Endothelial cell of umbilical vein (primary cell): ENCODE results near the gene BIN1. TPM values are rescaled to one million over a fixed set of nuclear protein-coding genes. Genes with fewer than 3 reads are reported as not detected.

Experiments
- BruUV-seq: library from RNA; stranded (reverse); fragments of 400-500 nt; replicated peaks from 2 replicates; lab custom pipeline; 2021; lab: Mats Ljungman, UMichigan
- CTCF ChIA-PET: fragments of 300-600, 350-600 bp; sonication (Branson Sonifier 250); formaldehyde crosslinking; loops from one replicate; lab custom pipeline; 2021; ENCODE audit warnings: antibody characterized with exemption, inconsistent platforms; lab: Charles Lee
- POLR2A ChIA-PET: fragments of 300-600, 350-600 bp; sonication (Branson Sonifier 250); formaldehyde crosslinking; loops from one replicate; lab custom pipeline; 2021; ENCODE audit warnings: antibody characterized with exemption, inconsistent platforms; lab: Charles Lee
- DNase-seq: peaks from one replicate; pipeline ENCODE4 v3.0.0-alpha.2; 2011; ENCODE audit warnings: low read depth, low spot score
- FAIRE-seq: peaks from 2 replicates; lab custom pipeline; 2011; peaks lifted over from hg19 to GRCh38; lab: Jason Lieb, UNC
- H2AFZ ChIP-seq: 2 replicates; pipeline ENCODE4 v1.6.0; 2012; ENCODE audit warnings: low read depth, low read length, control low read depth, inconsistent platforms
- H3K27ac ChIP-seq: 2 replicates; pipeline ENCODE4 v1.5.1; 2011; ENCODE audit warnings: low read depth, mild to moderate bottlenecking, control low read depth, low read length, moderate library complexity; ENCODE audit not compliant: insufficient read depth
- H3K27me3 ChIP-seq, 2 experiments: 2 replicates each; pipeline versions ENCODE4 v1.6.0 to v1.6.1; 2011; ENCODE audit warnings: low read length in 2 of 2, mixed read lengths in 1 of 2; ENCODE audit not compliant: control insufficient read depth in 2 of 2, insufficient read depth in 2 of 2
- H3K36me3 ChIP-seq, 2 experiments: 2 replicates in 1 of 2; 3 replicates in 1 of 2; pipeline ENCODE4 v1.5.1; 2011; ENCODE audit warnings: low read length in 2 of 2, mild to moderate bottlenecking in 1 of 2, moderate library complexity in 1 of 2; ENCODE audit not compliant: control insufficient read depth in 2 of 2, insufficient read depth in 2 of 2; ENCODE audit errors: extremely low read depth in 1 of 2
- H3K4me1 ChIP-seq: 3 replicates; pipeline ENCODE4 v1.5.1; 2011; ENCODE audit warnings: mild to moderate bottlenecking, low read length; ENCODE audit not compliant: control insufficient read depth, insufficient read depth; ENCODE audit errors: extremely low read depth
- H3K4me2 ChIP-seq: 2 replicates; pipeline ENCODE4 v1.6.1; 2011; ENCODE audit warnings: low read length, control low read depth, mixed read lengths; ENCODE audit not compliant: insufficient read depth
- H3K4me3 ChIP-seq, 3 experiments: fragments of 200-600 bp in 1 of 3; sonication (generic), shearing (Covaris generic) in 1 of 3; replicated peaks in 1 of 3; 2 replicates each; pipeline ENCODE4 v1.5.1; 2011 to 2016; ENCODE audit warnings: control low read depth in 3 of 3, low read length in 3 of 3, mild to moderate bottlenecking in 2 of 3, inconsistent platforms in 1 of 3, low read depth in 1 of 3, moderate library complexity in 1 of 3; ENCODE audit not compliant: insufficient read depth in 1 of 3
- H3K79me2 ChIP-seq: 2 replicates; pipeline ENCODE4 v1.6.0; 2012; ENCODE audit warnings: low read length, inconsistent platforms; ENCODE audit not compliant: control insufficient read depth, insufficient read depth
- H3K9ac ChIP-seq: replicated peaks from 2 replicates; pipeline ENCODE3; 2011; ENCODE audit warnings: low read length, control low read depth; ENCODE audit not compliant: insufficient read depth; ENCODE audit errors: extremely low read depth
- H3K9me1 ChIP-seq: replicated peaks from 3 replicates; pipeline ENCODE4 v1.6.0; 2011; ENCODE audit warnings: mild to moderate bottlenecking, low read length; ENCODE audit not compliant: control insufficient read depth, insufficient read depth; ENCODE audit errors: extremely low read depth
- H3K9me3 ChIP-seq: replicated peaks from 2 replicates; pipeline ENCODE4 v1.5.1; 2012; ENCODE audit warnings: low read length, inconsistent platforms; ENCODE audit not compliant: control insufficient read depth, insufficient read depth
- H4K20me1 ChIP-seq: replicated peaks from 2 replicates; pipeline ENCODE3; 2011; ENCODE audit warnings: mild to moderate bottlenecking, low read length; ENCODE audit not compliant: control insufficient read depth, insufficient read depth; ENCODE audit errors: extremely low read depth
- CTCF ChIP-seq, 2 donors: IDR thresholded peaks; 1 replicate in 1 of 2; 2 replicates in 1 of 2; pipeline ENCODE4 v1.5.1; 2011; ENCODE audit warnings: low read length in 2 of 2, mild to moderate bottlenecking in 2 of 2, moderate library complexity in 2 of 2, control low read depth in 1 of 2, inconsistent platforms in 1 of 2, low read depth in 1 of 2; ENCODE audit not compliant: insufficient read depth in 1 of 2; ENCODE audit errors: extremely low read depth in 1 of 2
- EZH2 ChIP-seq: IDR thresholded peaks from 2 replicates; pipeline ENCODE4 v1.6.1; 2012; ENCODE audit warnings: borderline replicate concordance, low read depth, mild to moderate bottlenecking, moderate library complexity, low read length, inconsistent platforms; ENCODE audit not compliant: severe bottlenecking
- FOS ChIP-seq: IDR thresholded peaks from 2 replicates; pipeline ENCODE4 v1.6.1; 2011; ENCODE audit warnings: mild to moderate bottlenecking, low read length, moderate library complexity, borderline replicate concordance; ENCODE audit not compliant: insufficient read depth
- GATA2 ChIP-seq: IDR thresholded peaks from 2 replicates; pipeline ENCODE4 v1.7.0; 2011; ENCODE audit warnings: low read depth, mild to moderate bottlenecking, moderate library complexity, mixed read lengths, low read length; ENCODE audit not compliant: insufficient read length, insufficient read depth
- JUN ChIP-seq: IDR thresholded peaks from 2 replicates; pipeline ENCODE4 v1.6.1; 2011; ENCODE audit warnings: borderline replicate concordance, low read depth; ENCODE audit not compliant: insufficient read length, insufficient read depth
- MAX ChIP-seq: IDR thresholded peaks from 2 replicates; pipeline ENCODE4 v1.6.1; 2011; ENCODE audit not compliant: insufficient read depth, insufficient read length
- MYC ChIP-seq: IDR thresholded peaks from one replicate; pipeline ENCODE4 v1.6.1; 2011; ENCODE audit warnings: mild to moderate bottlenecking, low read depth, low read length
- POLR2A ChIP-seq: IDR thresholded peaks from 2 replicates; pipeline ENCODE4 v1.6.1; 2012; ENCODE audit warnings: low read depth, mild to moderate bottlenecking, control low read depth, low read length
- POLR2AphosphoS5 ChIP-seq: IDR thresholded peaks from 2 replicates; pipeline ENCODE4 v1.6.1; 2012; ENCODE audit warnings: low read depth, mild to moderate bottlenecking, control low read depth, low read length, moderate library complexity; ENCODE audit not compliant: insufficient read depth
- dilution Hi-C: fragments of 300-500 bp; cut with MboI; formaldehyde crosslinking; loops from one replicate; pipeline ENCODE4 v1.15.0; 2019; ENCODE audit warnings: low sequenced_read_pairs; ENCODE audit not compliant: extremely low pct_ligation_motif_present
- intact Hi-C: fragments of 100-400 bp; cut with micrococcal nuclease; formaldehyde crosslinking; loops from one replicate; pipeline ENCODE4 v1.10.0; 2022
- polyA plus RNA-seq, 4 experiments: library from polyadenylated mRNA; depleted of rRNA in 3 of 4; stranded (reverse) in 3 of 4; unstranded in 1 of 4; fragments of >200 nt; gene quantifications; 2 replicates each; pipeline versions ENCODE4 v1.2.1 to v1.2.3, GENCODE V29; 2011 to 2012; ENCODE audit warnings: missing spikeins in 1 of 4
- total RNA-seq: library from RNA; stranded (reverse); gene quantifications from 2 replicates; pipeline ENCODE4 v1.2.3, GENCODE V29; 2021

Gene BIN1
- total and polyA plus RNA-seq, 2 donors (not counting 3 experiments of a cell fraction or from before 2014, with no cell fraction given): 26.3 to 36.9 TPM

GRCh38 chr2:127052057-127052770, 54.7 kb downstream of the BIN1 start:
- no peak overlapping the region for H3K4me3 ChIP-seq
- no peaks in the 10 kb centered on the region for H3K79me2 ChIP-seq
- no peak overlapping the region for H3K4me2 ChIP-seq
- no peak for DNase-seq
- no peak overlapping the region for H3K27ac ChIP-seq
- H4K20me1 ChIP-seq: no peaks in the 10 kb centered on the region
- ChIA-PET CTCF (interaction anchor here (3.1 kb wide), 1 partner anchor 81 kb away, joined by 18 read pairs; no protein-coding TSS in a partner anchor), POLR2A (no interaction called here)
- H3K9me3 ChIP-seq: no peaks in the 10 kb centered on the region
- TF ChIP-seq EZH2: no peak
- no peak for TF ChIP-seq MYC
- no peak for TF ChIP-seq POLR2AphosphoS5
- no peak for TF ChIP-seq JUN
- no peak for TF ChIP-seq POLR2A
- TF ChIP-seq CTCF (IDR thresholded peaks at IDR 0.05; ENCODE audit: extremely low read depth in 1 of 2, insufficient read depth in 1 of 2, low read depth in 1 of 2, low read length in 2 of 2): no peak
- TF ChIP-seq MAX: no peak
- no peak for TF ChIP-seq FOS
- no peak for TF ChIP-seq GATA2
- H3K27me3 ChIP-seq: no peaks in the 10 kb centered on the region
- H2AFZ ChIP-seq: no peak overlapping the region
- BruUV-seq: no TSS peak
- dilution Hi-C loops: no loop called here
- peaks cover 0 to 2% of the 10 kb centered on the region in 2 experiments for H3K36me3 ChIP-seq
- H3K9me1 ChIP-seq: no peaks in the 10 kb centered on the region
- intact Hi-C loops: no loop called here
- no peak overlapping the region for H3K9ac ChIP-seq
- no peaks in the 10 kb centered on the region for H3K4me1 ChIP-seq
- FAIRE-seq: no peak
